HG03457 (cell line): ENCODE results near the gene COPS9.

Source experiments
- ATAC-seq: cut with Tn5 transposase; IDR thresholded peaks from one replicate; pipeline ENCODE4 v1.9.1; 2021; ENCODE audit warnings: moderate number of reproducible peaks; ENCODE audit not compliant: unreplicated experiment

Gene COPS9

GRCh38 chr2:240151477-240152031, 15.4 kb upstream of the COPS9 start:
- no peak for ATAC-seq

DNA sequence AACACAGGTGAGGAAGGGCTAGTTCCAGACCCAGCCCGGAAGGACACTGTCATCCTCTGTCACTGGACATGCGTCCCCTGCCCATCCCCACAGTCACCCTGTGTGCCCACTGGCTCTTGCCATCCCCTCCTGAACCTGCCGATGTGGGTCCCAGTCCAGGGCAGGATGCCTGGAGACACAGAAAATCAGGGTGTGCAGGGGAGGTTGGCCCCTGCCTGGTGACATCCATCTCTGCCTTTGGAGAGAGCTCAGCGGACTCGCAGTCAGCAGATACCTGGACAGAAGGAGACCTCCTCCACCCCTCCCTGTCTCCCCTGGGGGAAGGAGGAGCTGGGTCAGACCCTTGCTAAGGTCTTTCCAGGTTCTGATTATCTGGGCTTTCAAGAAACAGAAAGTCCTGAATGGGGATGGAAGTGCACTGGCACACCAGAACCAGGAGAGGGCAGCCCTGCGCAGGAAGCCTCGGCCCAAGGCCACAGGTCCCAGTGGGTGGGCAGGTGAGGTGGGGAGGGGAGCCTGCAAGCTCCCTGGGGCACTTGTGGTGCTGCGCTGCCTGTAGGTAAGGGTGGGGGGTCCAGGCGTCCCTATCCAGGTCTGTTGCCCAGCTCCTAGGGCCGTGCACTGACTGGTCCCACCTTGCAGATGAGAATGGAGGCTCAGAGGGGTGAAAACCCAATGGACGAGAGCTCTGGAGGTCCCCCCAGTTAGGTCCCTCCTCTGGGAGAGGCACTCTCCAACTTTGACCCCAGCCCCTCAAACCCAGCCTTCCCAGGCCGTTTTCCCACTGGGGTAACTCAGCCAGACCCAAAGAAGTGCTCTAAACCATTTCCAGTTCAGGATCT, 14.1 kb upstream of the COPS9 start:
- no peak for ATAC-seq

DNA sequence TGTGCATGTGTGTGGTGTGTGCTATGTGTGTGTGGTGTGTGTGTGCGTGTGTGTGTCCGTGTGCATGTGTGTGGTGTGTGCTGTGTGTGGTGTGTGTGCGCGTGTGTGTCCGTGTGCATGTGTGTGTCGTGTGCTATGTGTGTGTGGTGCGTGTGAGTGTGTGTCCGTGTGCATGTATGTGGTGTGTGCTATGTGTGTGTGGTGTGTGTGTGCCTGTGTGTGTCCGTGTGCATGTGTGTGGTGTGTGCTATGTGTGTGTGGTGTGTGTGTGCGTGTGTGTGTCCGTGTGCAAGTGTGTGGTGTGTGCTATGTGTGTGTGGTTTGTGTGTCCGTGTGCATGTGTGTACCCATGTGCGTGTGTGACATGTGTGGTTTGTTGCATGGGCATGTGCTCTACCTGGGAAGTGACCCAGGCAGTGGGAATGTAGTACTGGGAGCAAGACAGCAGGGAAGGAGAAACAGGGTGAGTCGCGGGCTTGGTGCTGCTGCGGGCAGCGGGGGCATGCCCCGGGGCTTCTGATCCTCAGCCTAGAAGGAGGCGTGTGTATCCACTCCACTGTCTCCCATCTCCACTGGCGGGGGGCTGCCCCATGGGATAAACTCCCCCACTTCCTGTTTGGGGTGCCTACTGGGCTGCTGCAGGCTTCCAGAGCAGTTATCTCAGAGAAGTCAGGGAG, 11.9 kb upstream of the COPS9 start:
- no peak for ATAC-seq

DNA sequence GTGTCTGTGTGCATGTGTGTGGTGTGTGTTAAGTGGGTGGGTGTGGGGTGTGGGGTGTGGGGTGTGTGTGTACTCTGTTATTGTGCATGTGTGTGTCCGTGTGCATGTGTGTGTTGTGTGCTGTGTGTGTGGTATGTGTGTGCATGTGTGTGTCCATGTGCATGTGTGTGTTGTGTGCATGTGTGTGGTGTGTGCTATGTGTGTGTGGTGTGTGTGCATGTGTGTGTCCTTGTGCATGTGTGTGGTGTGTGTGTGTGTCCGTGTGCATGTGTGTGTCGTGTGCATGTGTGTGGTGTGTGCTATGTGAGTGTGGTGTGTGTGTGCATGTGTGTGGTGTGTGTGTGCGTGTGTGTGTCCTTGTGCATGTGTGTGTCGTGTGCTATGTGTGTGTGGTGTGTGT, 11.3 kb upstream of the COPS9 start:
- no peak for ATAC-seq

DNA sequence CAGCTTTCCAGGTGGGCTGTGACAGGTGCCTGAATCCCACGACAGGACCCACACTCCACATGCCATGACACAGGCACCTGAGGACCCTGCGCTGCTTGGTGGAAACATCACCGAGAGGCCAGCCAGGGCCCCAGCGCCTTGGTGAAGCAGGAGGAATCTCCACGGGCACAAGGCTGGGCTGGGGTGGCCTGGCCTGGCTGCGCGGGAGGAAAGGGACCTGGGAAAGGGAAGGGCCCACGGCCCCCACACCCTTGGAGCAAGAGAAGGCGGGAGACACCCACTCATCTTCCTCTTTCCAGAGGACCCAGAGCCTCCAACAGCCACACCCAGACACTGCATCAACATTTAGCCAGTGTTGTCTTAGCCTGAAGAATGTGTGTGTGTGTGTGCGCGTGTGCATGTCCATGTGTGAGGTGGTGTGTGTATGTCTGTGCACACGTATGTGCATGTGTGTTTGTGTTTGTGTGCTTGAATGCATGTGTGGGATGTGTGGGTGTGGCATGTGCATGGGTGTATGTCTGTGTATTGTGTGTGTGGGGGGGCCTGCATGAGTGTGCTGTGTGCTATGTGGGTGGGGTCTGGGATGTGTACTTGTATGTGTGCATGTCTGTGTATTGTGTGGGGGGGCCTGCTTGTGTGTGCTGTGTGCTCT, 10.6 kb upstream of the COPS9 start:
- no peak for ATAC-seq

GRCh38 chr2:240146141-240146561, 10.0 kb upstream of the COPS9 start:
- no peak for ATAC-seq

DNA sequence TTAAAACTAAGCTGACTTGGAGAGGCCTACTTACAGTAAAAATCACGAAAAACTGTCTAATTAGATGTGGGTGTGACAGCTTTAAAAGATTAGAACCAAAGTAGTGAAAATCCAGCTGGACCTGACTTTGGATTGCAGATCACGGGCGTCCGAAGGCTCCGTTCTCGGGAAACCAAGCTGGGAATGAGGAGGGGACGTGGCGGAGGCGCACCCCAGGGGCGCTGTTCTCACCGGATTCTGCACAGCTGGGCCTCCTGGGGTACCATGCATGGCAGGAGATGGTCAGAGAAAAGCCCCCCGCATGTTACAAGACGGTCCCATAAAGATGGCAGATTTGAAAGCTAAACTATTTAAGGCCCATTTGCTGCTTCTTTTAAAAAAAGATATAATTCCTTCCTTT, 9.4 kb upstream of the COPS9 start:
- no peak for ATAC-seq

- no peak for ATAC-seq
Measured at GRCh38 chr2:240144649-240145261, 8.7 kb upstream of the COPS9 start.

- no peak for ATAC-seq
Measured at GRCh38 chr2:240143801-240144648, 7.9 kb upstream of the COPS9 start.

GRCh38 chr2:240143276-240143675, 7.2 kb upstream of the COPS9 start:
- ATAC-seq = no peak

DNA sequence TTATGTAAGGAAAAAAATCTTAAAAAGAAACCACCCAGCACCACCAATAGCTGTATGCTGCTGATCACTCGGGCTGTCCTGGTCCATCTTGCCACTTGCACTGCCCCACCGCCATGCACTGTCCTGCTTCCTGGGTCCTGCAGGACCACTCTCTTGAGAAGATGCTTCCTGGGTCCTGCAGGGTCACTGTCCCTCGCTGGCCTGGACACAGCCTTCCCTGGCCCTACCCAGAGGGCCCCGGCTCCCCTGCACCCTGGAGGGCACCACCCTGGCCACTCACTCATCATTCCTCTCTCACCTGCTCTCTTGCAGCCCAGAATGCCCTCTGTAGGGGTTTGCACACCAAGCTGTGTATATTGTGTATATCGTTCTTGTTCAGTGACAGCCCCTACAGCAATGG, 6.8 kb upstream of the COPS9 start:
- ATAC-seq = no peak

DNA sequence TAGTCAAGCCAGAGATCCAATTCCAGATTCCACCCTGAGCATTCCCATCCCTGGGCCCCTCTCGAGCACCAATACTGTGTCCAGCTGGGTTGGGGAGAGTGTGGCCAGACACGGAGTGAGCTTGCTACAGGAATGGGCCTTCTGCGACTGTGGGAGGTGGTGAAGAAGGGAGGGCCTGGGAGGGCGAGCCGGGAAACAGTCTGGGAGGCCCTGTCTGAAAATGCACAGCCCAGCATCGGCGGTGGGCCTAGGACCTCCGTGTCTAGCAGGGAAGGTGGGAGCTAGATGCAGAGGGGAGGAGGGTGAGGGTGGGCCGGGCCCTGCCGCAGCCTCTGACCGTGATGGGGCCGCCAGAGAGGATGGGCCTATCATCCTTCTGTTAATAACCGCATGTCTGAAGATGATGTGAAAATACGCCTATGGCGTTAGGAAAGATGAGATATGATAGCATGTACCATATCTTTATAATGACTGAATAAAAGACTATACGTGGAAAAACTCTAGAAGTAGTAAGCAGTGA, 6.2 kb upstream of the COPS9 start:
- no peak for ATAC-seq

- ATAC-seq = no peak
Measured at GRCh38 chr2:240141736-240142135, 5.6 kb upstream of the COPS9 start.

DNA sequence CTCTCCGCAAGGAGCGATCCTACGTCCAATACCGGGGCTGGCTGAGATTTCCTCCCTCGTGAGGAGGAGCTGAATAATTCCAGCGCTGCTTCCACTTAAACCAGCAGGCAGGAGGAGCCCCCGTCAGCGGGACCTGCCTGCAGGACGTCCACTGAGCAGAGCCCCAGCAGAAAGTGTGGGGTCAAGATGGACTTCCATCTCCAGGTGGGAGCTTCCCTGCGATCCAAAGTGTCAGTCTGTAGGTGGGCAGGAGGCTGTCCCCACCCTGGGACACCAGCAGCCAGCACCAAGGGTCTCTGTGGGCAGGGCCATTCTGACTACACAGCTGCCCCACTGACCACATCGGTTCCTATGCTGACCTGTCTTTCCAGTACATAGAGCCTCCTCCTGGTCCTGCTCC, 4.8 kb upstream of the COPS9 start:
- no peak for ATAC-seq

DNA sequence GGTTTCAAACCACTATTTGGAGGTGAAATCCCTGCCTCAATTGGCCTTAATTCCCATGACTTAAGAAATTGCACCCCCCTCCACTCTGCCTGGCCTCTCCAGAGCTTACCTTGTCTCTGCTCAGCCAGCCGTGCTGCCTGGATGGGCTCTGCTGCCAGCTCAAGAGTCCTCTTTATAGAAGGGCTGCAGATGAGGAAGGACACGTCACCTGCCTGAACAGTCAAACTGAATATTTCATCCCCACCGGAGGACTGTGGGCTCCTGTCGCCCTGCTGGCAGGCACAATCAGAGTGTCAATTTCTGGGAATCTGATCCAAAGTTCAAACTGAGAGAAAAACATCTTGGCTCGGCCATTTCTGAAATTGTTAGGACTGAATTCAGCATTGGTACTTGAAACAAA, 4.4 kb upstream of the COPS9 start, which contains the start of gene OTOS:
TSS of gene OTOS (minus strand) at position 148 of the 400 bp plus-strand sequence. CDS start 332 bp downstream, outside the sequence.
- ATAC-seq = no peak

DNA sequence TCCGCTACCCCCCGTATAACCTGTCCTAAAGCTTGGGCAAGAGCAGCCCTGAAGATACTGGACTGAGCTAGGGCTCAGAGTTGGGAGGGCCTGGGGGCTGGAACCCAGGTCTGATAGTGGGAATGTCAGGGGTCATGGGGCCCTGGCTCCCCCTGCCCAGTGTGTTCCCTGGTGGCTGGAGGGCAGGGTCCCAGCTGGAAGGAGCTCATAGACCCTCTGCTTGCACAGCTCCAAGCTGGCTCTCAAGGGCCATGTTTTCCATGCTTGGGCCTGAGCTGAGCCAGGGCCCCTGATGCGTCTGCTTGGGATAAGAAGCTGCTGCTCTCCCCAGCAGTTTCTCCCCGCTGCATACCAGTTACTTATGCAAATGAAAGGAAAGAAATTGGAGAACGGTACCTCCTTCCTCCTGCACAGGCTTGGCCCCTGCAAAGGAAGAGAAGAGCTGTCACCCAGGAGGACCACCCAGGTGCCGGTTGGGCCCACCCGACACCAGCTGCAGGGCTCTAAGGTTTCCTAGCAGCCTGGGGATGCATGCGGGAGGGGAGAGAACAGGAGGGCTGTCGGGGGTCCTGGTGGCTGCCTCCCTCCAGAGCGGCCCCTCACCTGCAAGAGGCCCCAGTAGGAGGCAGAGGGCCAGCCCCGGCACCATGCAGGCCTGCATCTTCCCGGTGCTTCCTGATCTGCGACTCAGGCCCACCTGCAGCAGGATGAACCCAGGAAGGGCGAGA, 3.7 kb upstream of the COPS9 start:
- no peak for ATAC-seq

- ATAC-seq = no peak
Measured at GRCh38 chr2:240139011-240139441, 2.9 kb upstream of the COPS9 start.

DNA sequence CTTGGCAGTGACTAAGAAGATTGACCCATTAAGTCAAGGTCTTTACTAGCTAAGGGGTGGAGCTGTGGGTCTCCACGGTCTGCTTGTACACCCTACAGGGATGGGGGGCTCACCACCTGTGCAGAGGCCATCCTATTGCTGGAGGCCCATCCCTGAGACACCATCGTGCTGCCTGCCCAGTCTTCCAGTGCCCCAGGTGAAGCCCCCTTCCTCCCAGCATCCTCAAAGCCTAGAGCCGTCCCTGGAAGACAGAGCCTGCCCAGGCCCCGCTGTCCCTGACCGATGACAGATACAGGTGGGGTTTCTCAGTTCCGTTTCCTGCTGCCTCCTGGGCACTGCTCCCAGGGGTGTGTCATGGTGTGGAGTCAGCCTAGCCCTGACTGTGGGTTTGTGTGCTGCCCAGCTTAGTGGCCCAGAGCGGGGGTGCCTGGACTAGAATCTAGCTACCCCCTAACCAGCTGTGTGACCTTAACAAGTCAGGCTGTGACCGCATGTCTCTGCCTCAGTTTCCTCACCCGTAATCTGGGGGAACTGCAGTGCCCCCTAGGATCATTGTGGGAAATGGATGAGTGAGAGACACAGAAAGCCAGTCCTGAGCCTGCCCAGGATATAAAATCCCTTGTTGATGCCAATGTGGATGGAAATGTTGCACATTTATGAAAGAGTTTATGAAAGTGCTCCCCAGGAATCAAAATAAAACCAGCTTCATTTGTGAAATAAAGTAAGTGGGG, 2.3 kb upstream of the COPS9 start:
- ATAC-seq = no peak
